IMR-90 (cell line): ENCODE results near the gene COL4A2. TPM values are rescaled to one million over a fixed set of nuclear protein-coding genes. Genes with fewer than 3 reads are reported as not detected.

Source experiments
- ATAC-seq: fragments of 200-7000 bp; cut with Tn5 transposase; 2 replicates; pipeline ENCODE4 v1.9.1; 2020; ENCODE audit warnings: low read depth, mild to moderate bottlenecking, moderate library complexity
- BruUV-seq: library from RNA; stranded (reverse); fragments of 400-500 nt; replicated peaks from 2 replicates; lab custom pipeline; 2021; lab: Mats Ljungman, UMichigan
- CTCF ChIA-PET: fragments of 300-600 bp; formaldehyde crosslinking; extraction: SDS; loops from one replicate; lab custom pipeline; 2021; ENCODE audit warnings: antibody characterized with exemption; lab: Yijun Ruan, JAX
- POLR2A ChIA-PET: fragments of 300-600 bp; sonication (Branson Sonifier 250); formaldehyde crosslinking; loops from one replicate; lab custom pipeline; 2022; ENCODE audit warnings: antibody characterized with exemption; ENCODE audit not compliant: unreplicated experiment; lab: Charles Lee
- DNase-seq: peaks from one replicate; pipeline ENCODE4 v3.0.0; 2013
- H2AFZ ChIP-seq: replicated peaks from 2 replicates; pipeline ENCODE3; 2013; ENCODE audit warnings: low read length, mild to moderate bottlenecking; ENCODE audit not compliant: poor library complexity
- H2AK5ac ChIP-seq: 2 replicates; pipeline ENCODE4 v1.6.1; 2013; ENCODE audit warnings: low read depth, low read length, inconsistent platforms
- H2AK9ac ChIP-seq: replicated peaks from 2 replicates; pipeline ENCODE3; 2013; ENCODE audit warnings: mild to moderate bottlenecking, low read depth, low read length, moderate library complexity; ENCODE audit not compliant: poor library complexity
- H2BK120ac ChIP-seq: 2 replicates; pipeline ENCODE4 v1.6.1; 2013; ENCODE audit warnings: low read depth, low read length, inconsistent platforms
- H2BK15ac ChIP-seq: 3 replicates; pipeline ENCODE4 v1.6.1; 2013; ENCODE audit warnings: low read depth, low read length, inconsistent platforms
- H2BK20ac ChIP-seq: 2 replicates; pipeline ENCODE4 v1.6.1; 2013; ENCODE audit warnings: low read depth, mild to moderate bottlenecking, inconsistent platforms, low read length, moderate library complexity
- H2BK5ac ChIP-seq: 2 replicates; pipeline ENCODE4 v1.6.1; 2013; ENCODE audit warnings: mild to moderate bottlenecking, low read depth, low read length, inconsistent platforms; ENCODE audit not compliant: poor library complexity, severe bottlenecking
- H3K14ac ChIP-seq: replicated peaks from 2 replicates; pipeline ENCODE4 v1.6.1; 2013; ENCODE audit warnings: low read depth, low read length, inconsistent platforms
- H3K18ac ChIP-seq: 2 replicates; pipeline ENCODE4 v1.6.1; 2013; ENCODE audit warnings: low read depth, low read length, control low read depth
- H3K23ac ChIP-seq: 2 replicates; pipeline ENCODE4 v1.6.1; 2013; ENCODE audit warnings: low read depth, low read length, inconsistent platforms
- H3K27ac ChIP-seq: 2 replicates; pipeline ENCODE4 v1.5.1; 2013; ENCODE audit warnings: mild to moderate bottlenecking, control low read depth, low read length; ENCODE audit not compliant: insufficient read depth
- H3K27me3 ChIP-seq: 2 replicates; pipeline ENCODE4 v1.6.1; 2013; ENCODE audit warnings: low read length; ENCODE audit not compliant: control insufficient read depth, insufficient read depth
- H3K36me3 ChIP-seq: 2 replicates; pipeline ENCODE4 v1.6.1; 2013; ENCODE audit warnings: low read length, mixed read lengths; ENCODE audit not compliant: control insufficient read depth, insufficient read depth
- H3K4ac ChIP-seq: 2 replicates; pipeline ENCODE4 v1.6.1; 2013; ENCODE audit warnings: low read depth, low read length, inconsistent platforms
- H3K4me1 ChIP-seq: 2 replicates; pipeline ENCODE4 v1.6.1; 2013; ENCODE audit warnings: low read length, mixed read lengths; ENCODE audit not compliant: control insufficient read depth, insufficient read depth
- H3K4me2 ChIP-seq: 2 replicates; pipeline ENCODE4 v1.6.1; 2013; ENCODE audit warnings: low read depth, mild to moderate bottlenecking, control low read depth, low read length, moderate library complexity
- H3K4me3 ChIP-seq: 2 replicates; pipeline ENCODE4 v1.5.1; 2013; ENCODE audit warnings: low read depth, mild to moderate bottlenecking, control low read depth, low read length, moderate library complexity; ENCODE audit not compliant: insufficient read depth
- H3K56ac ChIP-seq: 2 replicates; pipeline ENCODE4 v1.6.1; 2013; ENCODE audit warnings: low read length, inconsistent platforms; ENCODE audit not compliant: insufficient read depth; ENCODE audit errors: extremely low read depth
- H3K79me1 ChIP-seq, 2 experiments: 2 replicates each; pipeline ENCODE4 v1.6.1; 2013; ENCODE audit warnings: low read length in 2 of 2, inconsistent platforms in 1 of 2, low read depth in 1 of 2
- H3K9ac ChIP-seq: 2 replicates; pipeline ENCODE4 v1.6.1; 2013; ENCODE audit warnings: low read depth, low read length, control low read depth
- H3K9me1 ChIP-seq: 2 replicates; pipeline ENCODE4 v1.6.1; 2013; ENCODE audit warnings: low read length, inconsistent platforms; ENCODE audit not compliant: insufficient read depth
- H3K9me3 ChIP-seq: 2 replicates; pipeline ENCODE4 v1.6.1; 2013; ENCODE audit warnings: low read length; ENCODE audit not compliant: control insufficient read depth, insufficient read depth
- H4K20me1 ChIP-seq: 2 replicates; pipeline ENCODE4 v1.6.1; 2013; ENCODE audit warnings: low read length, inconsistent platforms; ENCODE audit not compliant: insufficient read depth
- H4K5ac ChIP-seq: 2 replicates; pipeline ENCODE4 v1.6.1; 2013; ENCODE audit warnings: mild to moderate bottlenecking, low read depth, low read length, control low read depth
- H4K8ac ChIP-seq, 2 experiments: 2 replicates each; pipeline ENCODE4 v1.6.1; 2013; ENCODE audit warnings: low read depth in 2 of 2, low read length in 2 of 2, control low read depth in 1 of 2, inconsistent platforms in 1 of 2
- H4K91ac ChIP-seq: 2 replicates; pipeline ENCODE4 v1.6.1; 2013; ENCODE audit warnings: low read depth, low read length, inconsistent platforms; ENCODE audit not compliant: insufficient read depth
- BHLHE40 ChIP-seq: fragments of 150-350 bp; IDR thresholded peaks from 2 replicates; pipeline ENCODE4 v1.6.1; 2016; ENCODE audit warnings: mild to moderate bottlenecking, low read depth, low read length
- CEBPB ChIP-seq: IDR thresholded peaks from 2 replicates; pipeline ENCODE4 v1.6.1; 2012; ENCODE audit warnings: low read depth, low read length, improper control_type of control experiment
- CHD1 ChIP-seq: IDR thresholded peaks from 2 replicates; pipeline ENCODE4 v1.6.1; 2012; ENCODE audit warnings: low read depth, low read length, improper control_type of control experiment
- FOS ChIP-seq: fragments of 150-350 bp; IDR thresholded peaks from 2 replicates; pipeline ENCODE4 v1.6.1; 2016; ENCODE audit warnings: low read depth, low read length
- MAFK ChIP-seq: IDR thresholded peaks from 2 replicates; pipeline ENCODE4 v1.6.1; 2012; ENCODE audit warnings: low read depth, low read length, improper control_type of control experiment
- MAZ ChIP-seq: IDR thresholded peaks from 2 replicates; pipeline ENCODE4 v1.6.1; 2012; ENCODE audit warnings: low read depth, mild to moderate bottlenecking, low read length, improper control_type of control experiment, moderate library complexity, borderline replicate concordance
- MXI1 ChIP-seq: IDR thresholded peaks from 2 replicates; pipeline ENCODE4 v1.6.1; 2012; ENCODE audit warnings: low read depth, mild to moderate bottlenecking, low read length, moderate library complexity, borderline replicate concordance
- NFE2L2 ChIP-seq: fragments of 150-350 bp; IDR thresholded peaks from 2 replicates; pipeline ENCODE4 v1.6.1; 2016; ENCODE audit warnings: low read depth, mild to moderate bottlenecking, low read length
- POLR2A ChIP-seq: IDR thresholded peaks from 2 replicates; pipeline ENCODE4 v1.6.1; 2012; ENCODE audit warnings: mild to moderate bottlenecking, low read depth, low read length
- RAD21 ChIP-seq: IDR thresholded peaks from 2 replicates; pipeline ENCODE4 v1.6.1; 2012; ENCODE audit warnings: low read length, improper control_type of control experiment
- RCOR1 ChIP-seq: IDR thresholded peaks from 2 replicates; pipeline ENCODE4 v1.6.1; 2012; ENCODE audit warnings: mild to moderate bottlenecking, low read length, improper control_type of control experiment; ENCODE audit not compliant: insufficient replicate concordance
- RFX5 ChIP-seq: IDR thresholded peaks from 2 replicates; pipeline ENCODE4 v1.8.0; 2012; ENCODE audit warnings: low read depth, mild to moderate bottlenecking, low read length, moderate library complexity
- SMC3 ChIP-seq: fragments of 150-350 bp; IDR thresholded peaks from 2 replicates; pipeline ENCODE4 v1.6.1; 2016; ENCODE audit warnings: low read depth, mild to moderate bottlenecking, antibody characterized with exemption, low read length, moderate library complexity
- WGBS, 2 experiments: methylation state at CpG; one replicate each; pipeline versions ENCODE4 v1.1.5 to v1.1.7; 2013; ENCODE audit warnings: missing lambda C conversion rate in 2 of 2; ENCODE audit not compliant: insufficient read length in 1 of 2; ENCODE audit errors: extremely low coverage in 2 of 2; 5-methylcytosine and 5-hydroxymethylcytosine counted together
- dilution Hi-C: fragments of 300-500 bp; cut with HindIII; formaldehyde crosslinking; loops from one replicate; pipeline ENCODE4 v1.14.3; 2018; ENCODE audit warnings: low sequenced_read_pairs; ENCODE audit not compliant: unreplicated experiment
- in situ Hi-C: fragments of 300-500 bp; cut with MboI; formaldehyde crosslinking; loops from 3 replicates; pipeline ENCODE4 v1.14.3; 2019; ENCODE audit warnings: low sequenced_read_pairs, inconsistent platforms, mixed read lengths
- intact Hi-C: fragments of 100-400 bp; cut with micrococcal nuclease; formaldehyde crosslinking; loops from 2 replicates; pipeline ENCODE4 v1.10.0; 2022
- polyA plus RNA-seq, 3 experiments: library from polyadenylated mRNA; depleted of rRNA; stranded (reverse); fragments of >200 nt; gene quantifications; 2 replicates each; pipeline ENCODE4 v1.2.3, GENCODE V29; 2012; ENCODE audit warnings: low replicate concordance in 1 of 3
- total RNA-seq: library from RNA; depleted of rRNA; stranded (reverse); fragments of >200 nt; gene quantifications from 2 replicates; pipeline ENCODE4 v1.2.3, GENCODE V29; 2012
- TF ChIP-seq, protein P1 (sequence below): fragments of 150-350 bp; IDR thresholded peaks from 2 replicates; pipeline ENCODE4 v1.6.1; 2017; ENCODE audit warnings: mild to moderate bottlenecking, antibody characterized with exemption, low read length, low read depth
- TF ChIP-seq, protein P2 (sequence below): fragments of 150-350 bp; IDR thresholded peaks from 2 replicates; pipeline ENCODE4 v1.6.1; 2016; ENCODE audit warnings: low read depth, mild to moderate bottlenecking, low read length, moderate library complexity, borderline replicate concordance
- TF ChIP-seq, protein P3 (sequence below): conservative IDR thresholded peaks from 2 replicates; pipeline ENCODE4 v1.5.1; 2012; ENCODE audit warnings: mild to moderate bottlenecking, low read depth, low read length, improper control_type of control experiment

COL4A2 gene
- total and polyA plus RNA-seq, 2 of the 4 experiments (the other 2 are of a cell fraction) = 90.7 to 457 TPM

DNA sequence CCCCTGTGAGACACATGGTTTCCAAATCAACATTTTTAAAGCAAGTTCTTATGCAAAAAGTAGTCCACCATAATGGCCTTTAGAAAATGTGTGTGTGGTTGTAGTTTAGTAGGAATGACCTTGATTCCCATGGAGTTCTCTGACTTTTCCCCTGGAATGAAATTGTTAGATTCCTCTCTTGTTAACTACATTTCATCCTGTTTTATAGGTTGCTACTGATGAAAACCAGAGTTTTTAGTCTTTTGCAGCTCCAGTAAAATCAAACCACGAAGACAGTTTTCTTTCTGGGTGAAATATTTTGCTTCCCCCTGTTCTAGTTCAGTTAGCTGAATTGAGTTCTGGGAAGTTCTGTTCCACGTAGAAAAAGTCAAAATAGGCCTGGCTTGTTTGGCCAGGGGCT is 146.7 kb downstream of the COL4A2 start:
- intact Hi-C loops = no loop called here
- H3K9ac ChIP-seq = no peak overlapping the region
- H3K9me3 ChIP-seq = no peaks in the 10 kb centered on the region
- TF ChIP-seq RCOR1 (no peak), MXI1 (no peak), RFX5 (no peak), MAZ (no peak), BHLHE40 (no peak), RAD21 (no peak), FOS (no peak), MAFK (no peak), NFE2L2 (no peak), POLR2A (no peak), CHD1 (no peak), CEBPB (no peak), SMC3 (no peak)
- TF ChIP-seq, protein P1, sequence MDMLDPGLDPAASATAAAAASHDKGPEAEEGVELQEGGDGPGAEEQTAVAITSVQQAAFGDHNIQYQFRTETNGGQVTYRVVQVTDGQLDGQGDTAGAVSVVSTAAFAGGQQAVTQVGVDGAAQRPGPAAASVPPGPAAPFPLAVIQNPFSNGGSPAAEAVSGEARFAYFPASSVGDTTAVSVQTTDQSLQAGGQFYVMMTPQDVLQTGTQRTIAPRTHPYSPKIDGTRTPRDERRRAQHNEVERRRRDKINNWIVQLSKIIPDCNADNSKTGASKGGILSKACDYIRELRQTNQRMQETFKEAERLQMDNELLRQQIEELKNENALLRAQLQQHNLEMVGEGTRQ = no peak
- TF ChIP-seq, protein P2, sequence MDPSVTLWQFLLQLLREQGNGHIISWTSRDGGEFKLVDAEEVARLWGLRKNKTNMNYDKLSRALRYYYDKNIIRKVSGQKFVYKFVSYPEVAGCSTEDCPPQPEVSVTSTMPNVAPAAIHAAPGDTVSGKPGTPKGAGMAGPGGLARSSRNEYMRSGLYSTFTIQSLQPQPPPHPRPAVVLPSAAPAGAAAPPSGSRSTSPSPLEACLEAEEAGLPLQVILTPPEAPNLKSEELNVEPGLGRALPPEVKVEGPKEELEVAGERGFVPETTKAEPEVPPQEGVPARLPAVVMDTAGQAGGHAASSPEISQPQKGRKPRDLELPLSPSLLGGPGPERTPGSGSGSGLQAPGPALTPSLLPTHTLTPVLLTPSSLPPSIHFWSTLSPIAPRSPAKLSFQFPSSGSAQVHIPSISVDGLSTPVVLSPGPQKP = no peak
- TF ChIP-seq, protein P3, sequence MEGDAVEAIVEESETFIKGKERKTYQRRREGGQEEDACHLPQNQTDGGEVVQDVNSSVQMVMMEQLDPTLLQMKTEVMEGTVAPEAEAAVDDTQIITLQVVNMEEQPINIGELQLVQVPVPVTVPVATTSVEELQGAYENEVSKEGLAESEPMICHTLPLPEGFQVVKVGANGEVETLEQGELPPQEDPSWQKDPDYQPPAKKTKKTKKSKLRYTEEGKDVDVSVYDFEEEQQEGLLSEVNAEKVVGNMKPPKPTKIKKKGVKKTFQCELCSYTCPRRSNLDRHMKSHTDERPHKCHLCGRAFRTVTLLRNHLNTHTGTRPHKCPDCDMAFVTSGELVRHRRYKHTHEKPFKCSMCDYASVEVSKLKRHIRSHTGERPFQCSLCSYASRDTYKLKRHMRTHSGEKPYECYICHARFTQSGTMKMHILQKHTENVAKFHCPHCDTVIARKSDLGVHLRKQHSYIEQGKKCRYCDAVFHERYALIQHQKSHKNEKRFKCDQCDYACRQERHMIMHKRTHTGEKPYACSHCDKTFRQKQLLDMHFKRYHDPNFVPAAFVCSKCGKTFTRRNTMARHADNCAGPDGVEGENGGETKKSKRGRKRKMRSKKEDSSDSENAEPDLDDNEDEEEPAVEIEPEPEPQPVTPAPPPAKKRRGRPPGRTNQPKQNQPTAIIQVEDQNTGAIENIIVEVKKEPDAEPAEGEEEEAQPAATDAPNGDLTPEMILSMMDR = no peak
- no TSS peak for BruUV-seq
- no peak overlapping the region for H4K8ac ChIP-seq
- H3K9me1 ChIP-seq = peaks cover 10% of the 10 kb centered on the region
- peaks cover 65% of the 10 kb centered on the region for H3K36me3 ChIP-seq
- no peak overlapping the region for H3K56ac ChIP-seq
- no peak overlapping the region for H2BK5ac ChIP-seq
- no peak overlapping the region for H3K23ac ChIP-seq
- no peak overlapping the region for H2BK20ac ChIP-seq
- H3K4ac ChIP-seq = no peak overlapping the region
- H3K14ac ChIP-seq = no peak overlapping the region
- no peak overlapping the region for H2AK5ac ChIP-seq
- no peaks in the 10 kb centered on the region for H3K27me3 ChIP-seq
- no peak for DNase-seq
- no peak overlapping the region for H2BK15ac ChIP-seq
- H2AK9ac ChIP-seq = no peak overlapping the region
- H3K4me3 ChIP-seq = no peak overlapping the region
- H2BK120ac ChIP-seq = no peak overlapping the region
- peaks cover 14% of the 10 kb centered on the region for H4K20me1 ChIP-seq
- ATAC-seq = no peak
- H2AFZ ChIP-seq = no peak overlapping the region
- ChIA-PET POLR2A (no interaction called here), CTCF (no interaction called here)
- peaks cover under 1% of the 10 kb centered on the region; the same call in 1 of the 2 replicates for H3K4me1 ChIP-seq
- H4K91ac ChIP-seq = no peak overlapping the region
- WGBS, 2 experiments = no CpG with 5 or more reads among the region's 2 CpGs
- H3K79me1 ChIP-seq = peaks cover 4 to 47% of the 10 kb centered on the region in 2 experiments; a peak in 3 of 4 replicates
- in situ Hi-C loops = no loop called here
- H4K5ac ChIP-seq = no peak overlapping the region
- no peak overlapping the region for H3K4me2 ChIP-seq
- no peak overlapping the region for H3K27ac ChIP-seq
- dilution Hi-C loops = no loop called here
- no peak overlapping the region for H3K18ac ChIP-seq
